DLD1 (cell line): ENCODE measurements around the gene CDK2.
"Not testable (repeated sequence)": the region's sequence is repeated elsewhere in the genome, so short reads cannot be mapped to it uniquely, and the experiment has no call there.

Source experiments
- in situ Hi-C: cut with HindIII; loops from 2 replicates; pipeline ENCODE4 v1.10.0; 2017; ENCODE audit warnings: low sequenced_read_pairs

The CDK2 gene

GRCh38 chr12:55979069-55979468, 12.4 kb downstream of the CDK2 start:
- in situ Hi-C loops, result no loop called here

GRCh38 chr12:55981882-55982281, 15.3 kb downstream of the CDK2 start:
- in situ Hi-C loops, result not testable (repeated sequence)

- in situ Hi-C loops, result no loop called here
Observed at GRCh38 chr12:55982319-55982936, 15.8 kb downstream of the CDK2 start.

GRCh38 chr12:55983232-55983842, 16.7 kb downstream of the CDK2 start:
- in situ Hi-C loops, result no loop called here

- in situ Hi-C loops, result no loop called here
Observed at GRCh38 chr12:55984861-55985260, 18.2 kb downstream of the CDK2 start.

GRCh38 chr12:55985341-55985740, 18.7 kb downstream of the CDK2 start:
- in situ Hi-C loops, result no loop called here

GRCh38 chr12:55985976-55986375, 19.3 kb downstream of the CDK2 start:
- in situ Hi-C loops, result not testable (repeated sequence)

- in situ Hi-C loops, result no loop called here
Observed at GRCh38 chr12:55991110-55991509, 24.5 kb downstream of the CDK2 start.

GRCh38 chr12:55993230-55993853, 26.7 kb downstream of the CDK2 start:
- in situ Hi-C loops, result no loop called here

GRCh38 chr12:55995366-55995765, 28.7 kb downstream of the CDK2 start:
- in situ Hi-C loops, result no loop called here

GRCh38 chr12:55996201-55996714, 29.6 kb downstream of the CDK2 start:
- in situ Hi-C loops, result no loop called here

GRCh38 chr12:55996715-55997534, 30.3 kb downstream of the CDK2 start, which contains the start of gene SUOX:
Gene SUOX (plus strand): TSS chr12:55997276. CDS start chr12:56002222, 4,946 bp downstream.
- in situ Hi-C loops, result no loop called here

GRCh38 chr12:55997535-55997859, 30.9 kb downstream of the CDK2 start:
- in situ Hi-C loops, result no loop called here

GRCh38 chr12:55999522-55999921, 32.9 kb downstream of the CDK2 start:
- in situ Hi-C loops, result not testable (repeated sequence)

GRCh38 chr12:55999999-56000540, 33.4 kb downstream of the CDK2 start:
- in situ Hi-C loops, result not testable (repeated sequence)

GRCh38 chr12:56001487-56002100, 35.0 kb downstream of the CDK2 start:
- in situ Hi-C loops, result no loop called here

- in situ Hi-C loops, result not testable (repeated sequence)
Observed at GRCh38 chr12:56003376-56003775, 36.7 kb downstream of the CDK2 start.

- in situ Hi-C loops, result no loop called here
Observed at GRCh38 chr12:56004211-56004610, 37.6 kb downstream of the CDK2 start.

GRCh38 chr12:56007564-56008559, 41.2 kb downstream of the CDK2 start:
- in situ Hi-C loops, result no loop called here
